Right lung (tissue), 5 donors: ENCODE results near the gene PEAK1. TPM values are rescaled to one million over a fixed set of nuclear protein-coding genes. Genes with fewer than 3 reads are reported as not detected.

ENCODE experiments used
- DNase-seq, 2 donors: peaks; one replicate each; pipeline ENCODE4 v3.0.0-alpha.2; 2013
- polyA plus RNA-seq, 5 donors: library from polyadenylated mRNA; unstranded; fragments of 120-200 nt; gene quantifications; one replicate each; pipeline versions ENCODE4 v1.2.1 to v1.2.3, GENCODE V29; 2013; ENCODE audit warnings: inconsistent platforms in 1 of 5, low replicate concordance in 1 of 5; ENCODE audit not compliant: insufficient read length in 5 of 5, insufficient read depth in 1 of 5

PEAK1 gene
- polyA plus RNA-seq, 5 donors, result 34.0 to 65.8 (median 61.3) TPM

DNA sequence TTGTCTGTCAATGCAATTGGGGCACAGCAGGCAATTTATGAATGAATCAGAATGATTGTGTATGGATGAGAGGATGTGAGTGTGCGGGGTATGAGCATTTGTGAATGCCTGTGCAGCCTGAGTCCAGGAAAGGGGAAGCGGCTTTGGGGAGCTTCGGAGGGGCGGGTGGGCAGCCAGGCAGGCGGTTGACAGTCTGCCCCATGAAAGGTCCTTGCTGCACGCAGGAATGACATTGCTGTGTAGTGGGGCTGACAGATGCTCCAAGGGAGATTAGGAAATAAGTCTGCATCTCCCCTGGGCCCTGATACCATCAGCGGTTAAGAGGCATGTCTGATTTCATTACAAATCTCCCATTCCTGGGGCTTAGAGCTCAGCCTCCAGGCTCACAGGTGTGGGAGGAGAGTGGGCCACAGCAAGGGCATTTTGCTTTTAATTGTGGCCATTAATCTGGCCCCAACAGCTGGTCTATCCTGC, 322.6 kb downstream of the PEAK1 start:
- DNase-seq, result no peak

DNA sequence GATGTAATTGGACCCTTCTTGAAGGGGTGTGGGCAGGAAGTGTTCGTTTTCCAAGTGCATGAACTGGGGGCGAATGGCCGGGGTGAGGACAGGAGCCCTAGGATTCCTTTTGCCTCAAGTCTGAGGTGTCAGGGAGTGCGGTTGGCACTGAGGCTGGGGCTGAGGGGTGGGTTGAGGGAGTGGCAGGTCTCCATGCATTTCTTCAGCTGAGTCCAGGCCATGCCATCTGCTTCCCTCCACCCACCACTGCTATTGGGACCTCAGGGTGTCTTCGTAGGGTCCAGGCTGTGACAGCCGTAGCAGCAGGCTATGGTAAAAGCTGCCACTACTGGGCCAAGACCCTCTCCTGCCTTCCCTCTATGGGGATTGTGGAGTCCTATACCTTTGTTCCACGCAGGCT, 323.4 kb downstream of the PEAK1 start:
- DNase-seq, result no peak

DNA sequence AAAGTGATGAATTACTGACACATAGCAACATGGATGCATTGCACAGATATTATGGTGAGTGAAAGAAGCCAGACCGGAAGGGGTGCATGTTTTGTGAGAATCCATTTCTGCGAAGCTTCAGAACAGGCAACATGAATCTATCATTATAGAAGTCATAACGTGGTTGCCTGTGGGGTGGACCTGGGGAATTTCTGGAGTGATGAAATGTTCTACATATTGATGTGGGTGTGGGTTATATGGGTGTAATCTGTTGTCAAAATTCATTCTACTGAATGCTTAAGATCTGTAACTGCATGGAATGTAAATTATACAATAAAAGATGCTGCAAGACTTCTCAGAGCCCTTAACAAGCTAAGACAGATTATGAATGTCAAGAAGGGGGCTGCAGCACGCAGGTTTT, 323.8 kb downstream of the PEAK1 start:
- DNase-seq, result no peak

DNA sequence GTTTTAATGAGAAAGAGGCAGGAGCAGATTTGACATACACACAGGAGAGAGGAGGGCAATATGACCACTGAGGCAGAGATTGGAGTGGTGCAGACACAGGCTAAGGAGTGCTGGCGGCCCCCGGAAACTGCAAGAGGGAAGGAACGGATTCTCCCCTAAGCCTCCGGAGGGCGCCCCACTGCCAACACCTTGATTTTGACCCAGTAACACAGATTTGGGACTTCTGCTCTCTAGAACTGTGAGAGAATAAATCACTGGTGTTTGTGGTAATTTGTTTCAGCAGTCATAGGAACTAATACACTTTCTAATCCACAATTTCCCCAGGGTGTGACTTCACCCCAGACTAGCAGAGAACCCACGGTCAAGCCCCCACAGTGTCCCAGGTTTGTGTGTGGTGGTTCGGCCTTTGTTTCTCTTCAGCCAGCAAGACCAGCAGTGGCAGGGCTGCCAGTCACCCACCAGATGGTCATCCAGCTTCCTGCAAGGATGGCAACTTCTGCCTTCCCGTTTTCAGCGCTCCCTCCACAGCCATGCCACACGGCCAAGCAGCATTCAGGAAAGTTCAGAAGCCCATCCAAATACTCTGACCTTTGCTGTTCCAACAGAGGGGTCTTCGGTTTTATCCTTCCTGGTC, 325.4 kb downstream of the PEAK1 start:
- DNase-seq, result no peak

DNA sequence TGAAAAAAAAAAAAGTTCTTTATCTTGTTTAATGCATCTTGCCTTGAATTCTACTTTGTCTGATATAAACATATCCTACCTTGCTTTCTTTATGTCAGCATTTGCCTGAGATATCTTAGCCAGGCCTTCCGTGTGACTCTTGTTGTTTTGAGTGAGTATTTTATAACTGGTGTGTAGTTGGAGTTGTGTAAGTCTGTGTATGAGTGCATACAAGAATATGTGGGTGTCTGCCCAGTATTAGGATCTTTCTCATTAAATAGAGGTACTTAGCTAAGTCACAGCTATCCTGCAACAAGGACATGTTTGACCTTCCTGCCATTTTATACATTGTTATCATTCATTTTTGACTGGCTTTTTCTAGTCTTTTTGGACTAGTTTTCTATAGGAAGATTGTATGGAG, 326.5 kb downstream of the PEAK1 start:
- no peak for DNase-seq

DNA sequence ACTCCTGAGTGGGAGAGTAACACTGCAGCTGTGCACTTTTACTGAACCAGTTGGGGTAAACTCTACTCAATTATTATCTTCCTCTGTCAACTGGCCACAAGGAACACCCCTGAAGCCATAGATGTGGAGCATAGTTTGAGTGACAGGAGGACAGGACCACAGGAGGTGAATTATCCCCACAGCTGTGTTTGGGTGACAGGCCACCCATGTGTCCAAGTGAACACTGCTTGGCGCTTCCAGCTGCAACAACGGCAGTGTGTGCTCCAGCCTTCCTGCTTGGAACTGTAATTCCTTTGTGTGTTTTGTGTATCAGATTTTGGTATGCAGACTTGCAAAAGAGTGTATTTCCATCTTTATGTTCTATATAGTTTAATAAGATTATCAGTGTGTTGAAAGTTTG, 328.8 kb downstream of the PEAK1 start:
- DNase-seq, result no peak

DNA sequence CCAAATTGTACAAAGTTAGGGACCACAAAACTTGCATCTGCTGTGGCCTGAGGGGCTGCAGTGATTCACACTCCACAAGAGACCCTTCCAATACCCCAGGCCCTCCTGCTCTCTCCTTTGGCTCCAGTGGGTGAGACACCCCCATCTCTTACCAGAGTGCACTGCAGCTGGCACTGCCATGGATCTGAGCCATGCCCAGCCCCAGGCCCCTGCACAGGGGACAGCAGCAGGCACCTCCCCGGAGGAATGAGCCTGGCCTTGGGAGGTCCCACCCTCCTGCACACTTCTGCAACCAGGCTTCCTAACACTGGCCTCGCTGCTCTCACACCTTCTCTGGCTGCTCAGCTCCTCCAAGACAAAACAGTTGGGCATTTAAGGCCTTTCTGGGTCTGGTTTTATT, 332.7 kb downstream of the PEAK1 start:
- DNase-seq, result no peak

DNA sequence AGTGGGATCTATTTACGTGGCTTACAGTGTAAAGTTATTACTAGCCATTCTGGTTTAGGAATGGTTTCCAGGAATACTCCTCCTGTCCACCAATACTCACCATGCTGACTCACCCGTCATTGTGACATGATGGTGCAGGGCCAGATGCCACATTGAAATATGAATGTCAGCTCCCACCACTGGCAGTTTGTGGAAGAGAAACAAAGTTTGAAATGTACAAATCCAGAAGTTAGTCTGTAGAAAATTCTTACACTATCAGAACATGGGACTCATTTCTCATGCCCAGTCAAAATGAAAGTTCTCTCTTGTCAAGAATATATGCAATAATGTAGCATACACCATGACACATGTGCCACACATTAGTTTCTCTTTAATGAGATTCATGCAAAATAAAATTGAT, 334.6 kb downstream of the PEAK1 start:
- DNase-seq, result no peak

DNA sequence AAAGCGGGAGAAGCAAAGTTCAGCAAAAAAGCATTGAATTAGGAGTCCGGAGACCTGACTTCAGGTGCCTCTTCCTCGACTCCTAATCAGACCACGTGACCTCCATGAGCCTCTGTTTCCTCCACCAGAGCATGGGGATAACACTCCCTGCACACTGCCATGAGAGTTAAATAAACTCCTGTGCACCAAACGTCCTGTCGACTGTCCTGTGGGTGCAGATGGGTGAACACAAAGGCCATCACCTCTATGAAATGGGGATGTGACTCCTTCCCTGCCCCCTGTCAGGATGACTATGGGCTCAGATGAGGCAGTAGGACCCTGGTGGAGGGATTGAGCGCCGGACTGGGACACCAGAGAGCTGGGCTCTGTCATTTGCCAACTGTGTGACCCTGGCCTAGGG, 335.5 kb downstream of the PEAK1 start:
- DNase-seq, result no peak

DNA sequence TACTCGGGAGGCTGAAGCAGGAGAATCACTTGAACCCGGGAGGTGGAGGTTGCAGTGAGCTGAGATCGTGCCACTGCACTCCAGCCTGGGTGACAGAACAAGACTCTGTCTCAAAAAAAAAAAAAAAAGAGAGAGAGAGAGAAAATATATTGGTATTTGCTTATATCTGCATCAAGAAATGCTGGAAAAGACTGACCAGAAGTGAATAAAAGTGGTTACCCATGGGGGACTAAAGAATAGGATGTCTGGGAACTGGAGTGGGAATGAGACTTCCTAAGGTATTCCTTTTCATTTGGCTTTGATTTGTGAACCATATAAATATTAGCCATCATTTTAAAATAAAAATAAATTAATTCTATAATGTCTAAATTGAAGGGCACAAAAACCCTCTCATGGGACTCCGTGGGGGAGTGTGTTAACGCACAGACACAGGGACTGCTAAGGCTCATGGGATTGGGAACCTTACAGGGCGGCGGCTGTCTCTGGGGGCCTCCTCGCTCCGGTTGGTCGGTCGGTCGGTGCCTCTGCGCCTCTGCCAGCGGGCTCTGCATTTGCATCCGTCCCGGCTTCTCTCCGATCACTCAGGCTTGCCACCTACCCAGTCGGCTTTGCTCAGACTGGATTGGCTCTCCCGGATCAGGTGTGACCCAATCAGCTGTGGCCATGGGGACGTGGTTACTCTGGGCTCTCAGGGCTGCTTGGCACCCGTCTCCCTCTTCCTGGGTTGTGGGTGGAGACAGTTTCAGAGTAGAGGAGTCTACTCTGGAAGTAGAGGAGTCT, 336.3 kb downstream of the PEAK1 start:
- no peak for DNase-seq

DNA sequence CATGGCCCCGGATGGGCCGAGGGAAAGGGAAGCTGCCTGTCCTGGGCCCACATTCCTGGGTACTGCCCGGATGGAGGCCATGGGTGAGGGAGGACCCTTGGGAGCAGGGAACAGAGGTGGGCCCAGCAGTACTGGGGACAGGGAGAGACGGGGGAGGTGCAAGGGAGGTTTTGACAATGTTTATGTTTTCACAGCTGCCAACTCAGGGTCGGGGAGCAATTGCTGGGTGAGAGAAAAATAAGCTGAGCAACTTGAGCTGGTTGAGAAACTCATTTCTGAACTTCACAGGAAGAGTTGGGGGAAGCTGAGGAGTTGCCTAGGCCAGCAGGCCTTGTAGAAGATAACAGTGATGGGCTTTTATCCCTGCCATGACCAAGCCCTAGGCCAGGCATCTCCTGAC, 337.9 kb downstream of the PEAK1 start:
- no peak for DNase-seq

DNA sequence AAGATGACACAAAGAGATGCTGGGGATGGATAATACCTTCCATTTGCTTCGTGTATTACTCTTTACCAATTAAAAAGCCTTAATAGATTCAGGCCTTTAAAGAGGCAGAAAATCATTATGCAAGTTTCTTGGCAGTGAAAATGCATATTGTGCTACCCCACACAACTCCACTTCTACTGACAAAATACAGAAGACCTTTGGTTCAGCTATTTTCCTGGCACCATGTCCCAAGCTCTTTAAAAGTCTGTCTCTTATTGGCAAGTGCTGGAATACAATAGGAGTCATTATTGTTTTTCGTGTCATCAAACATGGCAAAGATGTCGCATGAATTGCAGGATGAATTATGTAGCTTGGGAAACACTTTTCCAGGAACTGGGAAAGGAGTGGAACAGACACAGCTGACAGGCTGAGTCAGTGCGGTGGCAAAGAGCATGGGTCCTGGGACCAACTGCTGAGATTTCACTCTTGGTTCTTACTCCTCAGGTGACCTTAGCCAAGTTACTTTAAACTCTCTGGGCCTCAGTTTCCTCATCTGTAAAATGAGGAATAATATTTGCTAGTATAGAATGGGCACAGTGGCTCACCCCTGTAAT, 343.5 kb downstream of the PEAK1 start:
- DNase-seq, result no peak

DNA sequence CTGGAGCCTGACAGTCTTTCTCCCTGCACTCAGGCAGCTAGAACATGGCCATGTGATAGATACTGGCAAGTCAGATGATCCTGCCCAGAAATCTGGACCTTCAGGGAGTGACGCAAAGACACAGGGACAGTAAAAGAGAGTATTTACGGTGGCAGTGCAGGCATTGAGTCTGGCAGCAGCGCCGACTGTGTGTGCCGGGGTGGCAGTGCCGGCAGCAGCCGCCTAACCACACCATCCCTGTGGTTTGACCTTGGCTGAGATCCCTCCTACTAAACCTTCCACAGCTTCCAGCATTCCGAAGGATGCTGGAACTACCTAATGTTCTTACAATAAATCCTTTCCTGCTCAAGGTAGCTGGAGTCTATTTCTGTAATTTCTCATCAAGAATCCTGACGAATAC, 344.4 kb downstream of the PEAK1 start:
- DNase-seq, result no peak

DNA sequence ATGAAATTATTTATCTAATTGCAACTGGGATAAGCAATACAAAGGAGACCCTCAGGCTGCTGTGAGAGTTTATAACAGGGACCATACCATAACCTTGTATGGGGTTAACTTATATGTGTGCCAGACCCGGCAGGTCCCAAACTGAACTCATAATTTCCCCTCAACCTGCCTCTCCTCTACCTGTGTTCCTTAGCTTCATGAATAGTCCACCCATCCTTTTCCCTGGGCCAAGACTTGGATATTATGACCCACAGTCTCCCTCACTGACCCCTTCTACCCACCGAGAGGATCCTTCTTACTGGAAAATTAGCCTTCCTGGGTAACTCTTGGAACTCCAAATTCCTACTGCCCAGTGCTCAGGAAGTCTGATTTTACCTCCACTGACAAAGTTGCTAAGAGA, 345.6 kb downstream of the PEAK1 start:
- DNase-seq, result no peak

DNA sequence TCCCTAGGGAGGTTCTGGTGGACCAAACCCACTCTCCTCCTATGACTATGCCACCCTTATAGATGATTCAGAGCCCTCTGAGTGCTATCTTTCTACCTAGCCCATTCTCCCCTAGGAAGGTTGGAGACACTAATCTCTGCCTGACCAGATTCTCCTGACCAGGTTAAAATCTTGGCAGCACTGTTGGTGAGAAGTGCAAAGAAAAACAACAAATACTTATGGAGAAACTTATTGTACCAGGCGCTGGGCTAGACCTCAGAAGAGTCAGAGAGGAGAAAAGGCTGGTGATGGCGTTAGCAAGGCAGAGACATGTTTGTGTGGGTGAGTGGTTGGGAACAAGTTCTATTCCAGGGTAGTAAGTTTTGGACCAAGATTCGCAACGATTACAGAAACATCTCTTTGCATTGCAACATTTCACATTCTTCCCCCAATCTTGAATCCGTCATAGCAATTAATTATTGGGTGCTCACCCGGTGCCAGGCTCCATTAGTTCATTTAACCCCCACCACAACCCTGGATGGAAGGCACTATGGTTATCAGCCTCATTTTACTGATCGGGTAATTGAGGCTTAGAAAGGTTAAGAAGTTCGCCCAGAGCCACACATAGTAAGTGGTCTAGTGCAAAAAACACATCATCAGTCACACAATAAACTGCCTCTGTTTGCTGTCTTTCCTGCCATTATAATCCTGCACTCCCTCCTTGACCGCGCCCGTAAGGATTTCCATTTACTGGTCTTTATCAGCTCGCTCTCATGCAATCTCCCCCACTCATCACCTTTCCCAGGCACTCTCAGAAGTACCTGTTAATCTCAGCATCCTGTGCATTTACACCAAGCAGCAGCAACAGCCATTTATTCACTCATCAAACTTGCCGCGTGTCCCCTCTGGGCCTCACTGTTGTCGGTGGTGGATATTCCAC, 348.3 kb downstream of the PEAK1 start:
- DNase-seq, result no peak

DNA sequence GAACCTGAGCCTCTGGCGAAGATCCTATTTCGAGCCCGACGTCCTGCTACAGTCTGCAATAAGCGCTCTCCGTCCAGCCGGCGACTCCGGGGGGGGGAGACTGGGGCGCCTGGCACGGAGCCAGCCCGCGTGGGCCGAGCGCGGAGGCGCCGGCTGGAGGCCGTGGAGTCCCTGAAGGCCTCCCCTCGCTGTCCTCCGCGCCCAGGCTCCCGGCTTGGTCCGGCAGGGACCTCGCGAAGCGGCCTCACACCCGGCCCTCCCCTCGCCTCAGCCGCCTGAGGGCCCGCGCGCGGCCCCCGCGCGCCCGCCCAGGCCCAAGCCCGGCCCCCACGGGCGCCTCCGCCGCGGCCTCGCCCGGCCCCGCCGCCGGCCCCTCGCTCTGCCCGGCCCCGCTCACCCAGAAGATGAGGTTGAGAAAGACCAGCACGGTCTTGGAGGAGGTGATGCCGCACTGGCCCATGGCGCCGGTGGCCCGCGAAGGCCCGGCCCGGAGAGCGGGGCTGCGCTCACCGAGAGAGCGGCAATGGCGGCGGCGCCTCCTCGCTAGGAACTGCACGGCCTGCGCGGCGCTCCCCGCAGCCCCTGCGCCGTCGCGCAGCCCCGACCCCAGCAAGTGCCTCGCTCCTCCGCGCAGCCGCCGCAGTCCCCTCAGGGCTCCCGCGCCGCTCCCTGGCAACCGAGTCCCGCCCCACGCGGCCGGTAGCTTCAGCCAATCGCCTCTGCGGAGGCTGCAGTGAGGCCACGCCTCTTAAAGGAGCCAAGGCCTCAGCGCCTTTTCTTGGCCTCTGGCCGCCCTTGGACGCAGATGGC, 349.2 kb downstream of the PEAK1 start, which contains the start of gene TSPAN3:
Gene TSPAN3 (minus strand): TSS at position 615 of the 810 bp plus-strand sequence. CDS start 155 bp downstream, at position 460.
- peak; percentile 92 to 94 for DNase-seq

DNA sequence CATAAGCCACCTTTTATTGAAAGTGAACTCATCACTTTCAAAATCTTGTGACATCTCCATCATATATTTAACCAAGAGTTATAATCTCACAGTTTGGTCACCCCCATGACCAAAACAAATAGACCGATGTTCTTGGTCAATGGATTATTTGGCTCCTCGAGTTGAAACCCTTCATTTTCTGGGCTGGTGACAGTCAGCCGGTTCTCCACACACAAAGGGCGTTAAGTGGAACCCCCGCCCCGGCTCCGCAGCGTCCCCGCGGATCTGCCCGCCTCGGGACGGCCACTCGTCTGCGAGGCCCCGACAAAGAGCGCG, 349.8 kb downstream of the PEAK1 start:
- no peak for DNase-seq

DNA sequence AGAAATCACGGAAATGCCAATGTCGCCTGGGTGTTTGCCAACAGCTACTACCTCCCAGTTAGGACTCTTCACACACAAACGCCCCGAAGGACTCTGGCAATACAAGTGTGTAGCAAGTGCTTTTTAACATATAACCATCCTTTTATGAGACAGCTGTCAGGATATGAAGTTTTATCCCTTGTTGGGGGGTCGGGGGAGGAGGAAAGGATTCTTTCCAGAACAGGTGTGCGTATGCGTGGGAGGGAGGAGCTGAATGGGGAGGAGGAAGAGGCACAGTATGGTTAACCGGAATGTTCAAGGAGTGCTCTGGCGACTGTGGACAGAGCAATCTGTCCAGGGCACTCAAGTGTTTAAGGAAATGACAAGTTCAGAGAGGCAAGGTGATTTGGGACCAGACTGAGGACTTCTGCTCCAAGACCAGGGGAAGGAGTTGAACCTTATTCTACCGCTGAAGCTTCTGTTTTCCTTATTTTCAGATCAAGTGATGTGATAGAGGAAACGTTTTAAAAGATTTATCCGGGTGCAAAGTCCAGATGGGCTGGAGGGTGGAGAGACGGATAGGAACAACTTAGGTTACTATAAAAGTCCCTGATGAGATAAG, 350.3 kb downstream of the PEAK1 start:
- DNase-seq, result no peak

DNA sequence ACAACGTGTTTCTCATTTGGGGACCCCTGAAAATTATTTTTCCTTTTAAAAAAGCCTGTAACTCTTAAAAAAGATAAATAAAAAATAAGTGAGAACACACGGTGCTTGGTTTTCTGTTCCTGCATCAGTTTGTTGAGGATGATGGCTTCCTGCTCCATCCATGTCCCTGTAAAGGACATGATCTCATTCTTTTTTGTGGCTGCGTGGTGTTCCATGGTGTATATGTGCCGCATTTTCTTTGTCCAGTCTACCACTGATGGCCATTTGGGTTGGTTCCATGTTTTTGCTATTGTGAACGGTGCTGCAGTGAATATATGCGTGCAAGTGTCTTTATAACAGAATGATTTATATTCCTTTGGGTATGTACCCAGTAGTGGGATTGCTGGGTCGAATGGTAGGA, 351.3 kb downstream of the PEAK1 start:
- no peak for DNase-seq

DNA sequence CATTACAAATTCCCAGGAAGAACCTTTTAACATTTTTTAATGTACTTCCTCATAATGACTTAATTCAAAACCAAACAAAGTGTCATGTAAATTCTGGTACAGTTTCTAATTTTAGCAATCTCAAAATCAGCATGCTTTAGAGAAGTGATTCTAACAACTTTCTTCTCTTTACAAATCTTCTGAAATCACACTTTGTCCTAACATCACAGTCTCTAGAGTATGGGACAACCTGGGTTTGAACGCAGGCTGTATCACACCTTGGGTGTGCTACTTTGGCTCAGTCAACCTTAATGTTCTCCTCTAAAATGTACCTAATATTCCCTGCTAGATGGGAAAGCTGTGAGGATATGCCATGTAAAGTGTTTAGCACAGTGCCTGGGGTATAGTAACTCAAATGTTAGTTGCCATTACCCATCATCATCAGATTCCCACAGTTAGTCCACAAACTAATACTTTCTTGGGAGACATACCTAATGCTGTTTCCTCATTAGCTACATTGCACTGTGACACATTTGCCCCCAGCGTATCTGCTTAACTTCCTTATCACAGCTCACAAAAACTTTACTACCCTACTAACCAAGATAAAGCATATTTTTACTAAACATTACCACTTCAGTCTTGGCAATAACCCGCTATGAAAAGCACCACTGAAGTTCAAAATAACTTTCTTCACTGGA, 352.1 kb downstream of the PEAK1 start:
- no peak for DNase-seq
